ENCODE results near the gene PTPRJ. TPM values are rescaled to one million over a fixed set of nuclear protein-coding genes. Genes with fewer than 3 reads are reported as not detected.
A peak's percentile ranks its signal among the peaks of the same experiment; 100 is the strongest.
"Not testable (repeated sequence)": the region's sequence is repeated elsewhere in the genome, so short reads cannot be mapped to it uniquely, and the experiment has no call there.

PTPRJ gene
- total RNA-seq, 2 donors from 2014 or later, result 33.2 to 83.9 TPM

DNA sequence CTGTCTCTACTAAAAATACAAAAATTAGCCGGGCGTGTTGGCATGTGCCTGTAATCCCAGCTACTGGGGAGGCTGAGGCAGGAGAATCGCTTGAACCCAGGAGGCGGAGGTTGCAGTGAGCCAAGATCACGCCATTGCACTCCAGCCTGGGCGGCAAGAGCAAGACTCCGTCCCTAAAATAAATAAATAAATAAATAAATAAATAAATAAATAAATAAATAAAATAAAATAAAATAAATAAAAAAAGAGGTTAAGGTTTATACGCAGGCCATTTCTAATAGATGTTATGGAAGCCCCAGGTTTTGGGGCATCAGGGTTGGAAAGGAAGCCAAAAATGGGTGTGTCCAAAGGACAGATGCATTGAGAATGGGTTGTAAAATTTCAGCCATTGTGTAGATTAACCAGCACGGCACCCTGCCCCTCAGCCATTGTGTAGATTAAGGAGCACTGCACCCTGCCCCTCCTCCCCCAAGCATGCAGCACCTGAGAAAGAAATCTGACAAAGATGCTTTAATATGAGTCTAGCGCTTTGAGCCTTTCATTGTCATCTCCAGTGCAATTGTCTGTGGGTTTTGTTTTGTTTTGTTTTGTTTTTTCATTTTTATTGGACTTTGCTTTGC, 41.0 kb downstream of the PTPRJ start:
- H3K9me3 ChIP-seq (ENCODE audit: control insufficient read depth, low read length, poor library complexity, severe bottlenecking); H3K27me3 Mint-ChIP-seq; H3K36me3 Mint-ChIP-seq (ENCODE audit: low read depth); ATAC-seq; DNase-seq: not testable (repeated sequence)
- peak overlapping the region; percentile 99 for H3K27ac Mint-ChIP-seq
- H3K4me3 Mint-ChIP-seq, result peak overlapping the region; percentile 41
- H3K4me1 Mint-ChIP-seq, result peaks cover 49% of the 10 kb centered on the region

GRCh38 chr11:48022445-48022844, 42.1 kb downstream of the PTPRJ start:
- no peak overlapping the region for H3K4me3 Mint-ChIP-seq
- H3K36me3 Mint-ChIP-seq (ENCODE audit: low read depth), result peaks cover 3% of the 10 kb centered on the region
- no peaks in the 10 kb centered on the region for H3K27me3 Mint-ChIP-seq
- peak overlapping the region; percentile 8 for H3K27ac Mint-ChIP-seq
- ATAC-seq, result no peak
- H3K9me3 ChIP-seq (ENCODE audit: control insufficient read depth, low read length, poor library complexity, severe bottlenecking), result no peaks in the 10 kb centered on the region
- DNase-seq, result no peak
- H3K4me1 Mint-ChIP-seq, result peaks cover 42% of the 10 kb centered on the region

DNA sequence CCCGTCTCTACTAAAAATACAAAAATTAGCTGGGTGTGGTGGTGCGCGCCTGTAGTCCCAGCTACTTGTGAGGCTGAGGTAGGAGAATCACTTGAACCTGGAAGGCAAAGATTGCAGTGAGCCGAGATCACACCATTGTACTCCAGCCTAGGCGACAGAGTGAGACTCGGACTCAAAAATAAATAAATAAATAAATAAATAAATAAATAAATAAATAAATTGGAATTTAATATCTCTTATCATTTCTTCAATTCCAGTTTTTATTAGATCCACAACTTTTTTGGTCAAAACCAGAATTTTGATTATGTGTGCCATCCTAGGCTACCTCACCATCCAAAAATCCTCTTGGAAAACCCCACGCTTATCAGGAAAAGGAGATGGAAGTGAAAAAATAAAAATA, 43.2 kb downstream of the PTPRJ start:
- not testable (repeated sequence) for DNase-seq; ATAC-seq; H3K36me3 Mint-ChIP-seq (ENCODE audit: low read depth); H3K27ac Mint-ChIP-seq; H3K27me3 Mint-ChIP-seq; H3K9me3 ChIP-seq (ENCODE audit: control insufficient read depth, low read length, poor library complexity, severe bottlenecking); H3K4me3 Mint-ChIP-seq
- H3K4me1 Mint-ChIP-seq, result peaks cover 38% of the 10 kb centered on the region

GRCh38 chr11:48024635-48025071, 44.3 kb downstream of the PTPRJ start:
- H3K4me1 Mint-ChIP-seq, result peaks cover 37% of the 10 kb centered on the region
- ATAC-seq (no peak), DNase-seq (no peak)
- no peak overlapping the region for H3K4me3 Mint-ChIP-seq
- H3K27ac Mint-ChIP-seq, result no peak overlapping the region
- no peaks in the 10 kb centered on the region for H3K27me3 Mint-ChIP-seq
- no peaks in the 10 kb centered on the region for H3K9me3 ChIP-seq (ENCODE audit: control insufficient read depth, low read length, poor library complexity, severe bottlenecking)
- H3K36me3 Mint-ChIP-seq (ENCODE audit: low read depth), result peaks cover 3% of the 10 kb centered on the region

- Mint-ChIP-seq H3K27ac (no peak overlapping the region), H3K27me3 (no peaks in the 10 kb centered on the region), H3K4me1 (peaks cover 32% of the 10 kb centered on the region), H3K36me3 (ENCODE audit: low read depth) (peaks cover 3% of the 10 kb centered on the region), H3K4me3 (no peak overlapping the region)
- DNase-seq (no peak), ATAC-seq (no peak)
- H3K9me3 ChIP-seq (ENCODE audit: control insufficient read depth, low read length, poor library complexity, severe bottlenecking), result no peaks in the 10 kb centered on the region
Observed at GRCh38 chr11:48025293-48025983, 45.1 kb downstream of the PTPRJ start.

DNA sequence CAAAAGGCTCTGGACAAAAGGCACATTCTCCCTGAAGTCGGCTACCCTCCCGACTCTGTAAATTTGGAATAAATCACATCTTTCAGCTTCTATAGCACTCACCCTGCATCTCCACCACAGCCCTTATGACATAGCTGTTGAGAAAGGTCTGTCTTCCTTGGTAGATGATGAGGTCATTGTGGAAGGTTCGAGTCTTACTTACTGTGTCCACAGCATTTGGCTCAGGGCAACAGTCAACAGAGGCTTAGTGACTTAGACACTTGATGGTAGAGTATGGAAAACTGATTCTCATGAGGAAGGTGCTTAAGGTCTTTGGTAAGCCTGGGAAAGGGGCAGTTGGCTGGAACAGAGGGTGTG, 45.6 kb downstream of the PTPRJ start:
- no peak overlapping the region for H3K27ac Mint-ChIP-seq
- H3K36me3 Mint-ChIP-seq (ENCODE audit: low read depth), result peaks cover 3% of the 10 kb centered on the region
- H3K27me3 Mint-ChIP-seq, result no peaks in the 10 kb centered on the region
- DNase-seq (no peak), ATAC-seq (no peak)
- no peaks in the 10 kb centered on the region for H3K9me3 ChIP-seq (ENCODE audit: control insufficient read depth, low read length, poor library complexity, severe bottlenecking)
- peaks cover 28% of the 10 kb centered on the region for H3K4me1 Mint-ChIP-seq
- H3K4me3 Mint-ChIP-seq, result no peak overlapping the region

DNA sequence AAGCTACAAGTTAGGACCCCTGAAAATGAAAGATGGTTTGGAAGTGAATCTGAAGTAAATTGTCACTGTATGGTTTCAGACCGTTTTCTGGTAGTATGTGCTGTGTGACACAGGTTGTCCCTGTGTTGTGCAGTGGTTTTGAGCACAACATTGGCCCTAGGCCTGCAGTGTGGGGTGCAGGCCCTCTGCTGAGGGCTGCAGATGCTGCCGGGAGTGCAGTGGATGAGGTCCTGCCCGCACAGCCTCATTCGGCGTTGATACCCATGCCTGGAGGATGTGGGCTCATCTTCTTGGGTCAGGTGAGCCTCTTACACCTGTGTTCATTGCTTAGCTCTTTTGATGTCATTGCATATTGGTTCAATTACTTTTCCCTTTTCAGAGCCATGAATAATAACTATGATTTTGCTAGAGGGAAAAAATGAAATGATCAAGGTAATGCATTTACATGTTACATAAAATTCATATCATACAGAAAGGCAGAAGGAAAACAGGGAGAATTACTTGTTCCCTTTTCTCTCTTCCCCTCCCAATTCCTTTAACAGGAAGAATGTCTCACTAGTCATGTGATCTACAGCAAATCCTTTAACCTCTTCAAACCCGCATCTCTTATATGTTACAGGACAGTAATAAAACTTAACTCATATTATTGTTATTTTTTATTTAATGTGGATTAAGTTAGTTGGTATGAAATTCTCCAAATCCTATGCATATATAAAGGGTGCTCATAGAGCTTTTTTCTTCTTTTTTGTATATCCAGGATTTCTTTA, 48.7 kb downstream of the PTPRJ start:
- ATAC-seq, result peak; percentile 84
- H3K36me3 Mint-ChIP-seq (ENCODE audit: low read depth), result peaks cover 4% of the 10 kb centered on the region
- DNase-seq, result no peak
- H3K27ac Mint-ChIP-seq, result peak overlapping the region; percentile 72
- no peaks in the 10 kb centered on the region for H3K27me3 Mint-ChIP-seq
- H3K9me3 ChIP-seq (ENCODE audit: control insufficient read depth, low read length, poor library complexity, severe bottlenecking), result no peaks in the 10 kb centered on the region
- peaks cover 38% of the 10 kb centered on the region for H3K4me1 Mint-ChIP-seq
- H3K4me3 Mint-ChIP-seq, result no peak overlapping the region

DNA sequence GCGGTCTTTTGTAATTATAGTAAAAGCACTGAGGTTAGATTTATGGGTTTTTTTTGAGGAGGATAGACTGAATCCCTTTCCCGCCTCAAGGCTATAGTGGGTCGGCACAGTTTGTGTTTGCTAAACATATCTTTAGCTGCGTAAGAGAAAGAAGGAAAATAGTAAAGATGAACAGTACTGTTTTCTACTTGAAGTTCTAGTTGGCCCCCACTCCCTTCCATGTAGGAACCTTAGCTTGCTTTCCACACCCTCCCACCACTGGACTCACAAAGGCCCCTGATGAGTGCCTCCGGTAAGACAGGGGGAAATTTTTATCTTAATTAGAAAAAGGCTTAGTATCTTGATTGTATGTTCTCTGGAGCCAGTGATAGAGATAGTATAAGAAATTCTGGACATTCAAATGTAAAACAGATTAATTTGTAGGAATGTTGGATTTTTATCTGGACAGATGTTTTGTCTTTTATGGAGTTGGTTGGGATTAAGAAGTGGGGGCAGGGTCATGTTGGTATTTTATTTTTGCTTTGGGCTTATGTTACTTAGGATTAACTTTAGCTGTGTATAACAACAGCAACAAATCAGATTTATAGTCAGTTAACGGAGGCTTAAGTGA, 49.4 kb downstream of the PTPRJ start:
- Mint-ChIP-seq H3K27me3 (no peaks in the 10 kb centered on the region), H3K4me3 (no peak overlapping the region), H3K27ac (peak overlapping the region; percentile 72), H3K36me3 (ENCODE audit: low read depth) (peaks cover 4% of the 10 kb centered on the region), H3K4me1 (peaks cover 36% of the 10 kb centered on the region)
- DNase-seq (no peak), ATAC-seq (no peak)
- no peaks in the 10 kb centered on the region for H3K9me3 ChIP-seq (ENCODE audit: control insufficient read depth, low read length, poor library complexity, severe bottlenecking)

DNA sequence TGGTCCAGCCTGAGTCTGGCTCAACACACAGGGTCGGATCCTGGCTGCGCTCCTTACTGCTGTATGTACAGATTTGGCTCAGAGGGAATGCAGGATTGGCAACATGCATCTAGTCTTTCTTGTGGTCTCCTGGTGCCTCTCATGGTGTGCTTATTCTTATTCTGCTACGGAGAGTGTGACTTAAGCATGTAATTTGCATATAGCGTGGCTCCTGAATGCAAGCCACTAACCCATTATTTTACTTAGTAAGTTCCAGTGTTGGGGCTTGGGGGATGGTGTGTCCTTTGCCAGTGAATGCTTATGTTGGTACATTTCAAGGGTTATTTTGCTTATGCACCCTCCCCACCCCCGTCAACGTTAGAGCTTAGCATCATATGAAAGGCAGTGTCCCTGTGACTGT, 51.2 kb downstream of the PTPRJ start:
- ATAC-seq (no peak), DNase-seq (no peak)
- H3K36me3 Mint-ChIP-seq (ENCODE audit: low read depth), result peaks cover 4% of the 10 kb centered on the region
- H3K9me3 ChIP-seq (ENCODE audit: control insufficient read depth, low read length, poor library complexity, severe bottlenecking), result no peaks in the 10 kb centered on the region
- no peaks in the 10 kb centered on the region for H3K27me3 Mint-ChIP-seq
- H3K4me1 Mint-ChIP-seq, result peaks cover 46% of the 10 kb centered on the region
- peak overlapping the region; percentile 11 for H3K27ac Mint-ChIP-seq
- no peak overlapping the region for H3K4me3 Mint-ChIP-seq

DNA sequence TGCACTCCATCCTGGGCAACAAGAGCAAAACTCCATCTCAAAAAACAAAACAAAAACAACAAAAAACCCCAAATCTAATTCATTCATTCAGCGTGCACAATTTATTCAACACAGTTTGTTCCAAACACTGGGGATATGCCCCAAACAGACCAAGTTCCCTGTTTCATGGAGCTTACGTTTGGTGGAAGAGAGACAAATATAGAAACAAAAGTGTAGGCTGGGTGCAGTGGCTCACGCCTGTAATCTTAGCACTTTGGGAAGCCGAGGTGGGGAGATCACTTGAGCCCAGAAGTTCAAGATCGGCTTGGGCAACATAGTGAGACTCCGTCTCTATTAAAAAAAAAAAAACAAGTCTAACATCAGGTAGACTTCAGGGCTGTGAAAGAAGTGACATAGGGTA, 52.4 kb downstream of the PTPRJ start:
- DNase-seq (no peak), ATAC-seq (no peak)
- Mint-ChIP-seq H3K27ac (peak overlapping the region; percentile 27), H3K4me1 (peaks cover 48% of the 10 kb centered on the region), H3K27me3 (no peaks in the 10 kb centered on the region), H3K36me3 (ENCODE audit: low read depth) (peaks cover 5% of the 10 kb centered on the region), H3K4me3 (peak overlapping the region; percentile 59)
- H3K9me3 ChIP-seq (ENCODE audit: control insufficient read depth, low read length, poor library complexity, severe bottlenecking), result no peaks in the 10 kb centered on the region

DNA sequence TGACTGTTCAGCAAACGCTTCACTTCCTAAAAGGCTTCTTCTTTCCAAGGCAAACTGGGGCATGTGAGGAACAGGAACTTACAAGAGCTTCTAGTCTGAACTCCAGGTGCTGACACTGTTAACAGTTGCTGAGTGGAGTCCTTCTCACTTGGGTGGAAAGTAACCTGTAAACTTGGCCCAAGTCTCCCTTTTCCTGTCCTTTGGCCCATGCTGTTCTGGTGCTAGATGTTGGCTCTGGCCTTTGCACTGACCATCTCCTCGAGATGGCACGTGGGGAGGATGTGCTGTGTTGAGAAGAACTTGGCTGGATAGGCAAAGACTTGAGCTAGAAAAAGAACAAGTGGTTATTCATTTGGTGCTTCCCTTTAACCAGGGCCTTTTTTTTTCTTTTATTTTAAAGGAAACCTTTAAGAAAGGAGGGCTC, 53.6 kb downstream of the PTPRJ start:
- H3K27ac Mint-ChIP-seq, result peak overlapping the region; percentile 43
- no peak overlapping the region for H3K4me3 Mint-ChIP-seq

GRCh38 chr11:48034926-48035871, 54.8 kb downstream of the PTPRJ start:
- peak overlapping the region; percentile 9 for H3K27ac Mint-ChIP-seq
- H3K4me1 Mint-ChIP-seq, result peaks cover 40% of the 10 kb centered on the region
- peaks cover 8% of the 10 kb centered on the region for H3K36me3 Mint-ChIP-seq (ENCODE audit: low read depth)
- H3K27me3 Mint-ChIP-seq, result no peaks in the 10 kb centered on the region
- ATAC-seq (no peak), DNase-seq (no peak)
- peak overlapping the region; percentile 37 for H3K4me3 Mint-ChIP-seq
- no peaks in the 10 kb centered on the region for H3K9me3 ChIP-seq (ENCODE audit: control insufficient read depth, low read length, poor library complexity, severe bottlenecking)

More for the DNA sequence above, 53.6 kb downstream of the PTPRJ start:
- Mint-ChIP-seq H3K4me1 (peaks cover 44% of the 10 kb centered on the region), H3K36me3 (ENCODE audit: low read depth) (peaks cover 8% of the 10 kb centered on the region), H3K27me3 (no peaks in the 10 kb centered on the region)
- H3K9me3 ChIP-seq (ENCODE audit: control insufficient read depth, low read length, poor library complexity, severe bottlenecking), result no peaks in the 10 kb centered on the region
- no peak for DNase-seq
- ATAC-seq, result no peak
